OCI-LY7 (cell line): ENCODE data around the gene GYPA. TPM values are rescaled to one million over a fixed set of nuclear protein-coding genes. Genes with fewer than 3 reads are reported as not detected.
"Not testable (repeated sequence)": the region's sequence is repeated elsewhere in the genome, so short reads cannot be mapped to it uniquely, and the experiment has no call there.

ENCODE experiments used
- BruUV-seq: library from RNA; stranded (reverse); fragments of 400-500 nt; replicated peaks from 2 replicates; lab custom pipeline; 2021; lab: Mats Ljungman, UMichigan
- CTCF ChIA-PET: fragments of 300-600 bp; sonication (Branson Sonifier 250); formaldehyde crosslinking; loops from one replicate; lab custom pipeline; 2022; ENCODE audit warnings: antibody characterized with exemption; ENCODE audit not compliant: unreplicated experiment; lab: Charles Lee
- POLR2A ChIA-PET: fragments of 300-600 bp; sonication (Branson Sonifier 250); formaldehyde crosslinking; loops from one replicate; lab custom pipeline; 2022; ENCODE audit warnings: antibody characterized with exemption; lab: Charles Lee
- DNase-seq: peaks from one replicate; pipeline ENCODE4 v3.0.0-alpha.2; 2015; ENCODE audit warnings: low spot score
- H2AFZ ChIP-seq: fragments of 200-600 bp; sonication (generic), shearing (Covaris generic); 2 replicates; pipeline ENCODE4 v1.6.1; 2014; ENCODE audit warnings: mild to moderate bottlenecking, antibody characterized with exemption, low read length, moderate library complexity
- H3K27ac ChIP-seq: fragments of 200-600 bp; sonication (generic); 2 replicates; pipeline ENCODE4 v1.5.1; 2014; ENCODE audit warnings: mixed run types, low read depth, mild to moderate bottlenecking, moderate library complexity, low read length, inconsistent platforms; ENCODE audit not compliant: poor library complexity, severe bottlenecking
- H3K36me3 ChIP-seq: fragments of 200-600 bp; sonication (generic); 2 replicates; pipeline ENCODE4 v1.6.1; 2014; ENCODE audit warnings: mild to moderate bottlenecking, antibody characterized with exemption, low read length, moderate library complexity, mixed read lengths; ENCODE audit not compliant: insufficient read depth
- H3K4me1 ChIP-seq: fragments of 200-600 bp; sonication (generic); 2 replicates; pipeline ENCODE4 v1.5.1; 2014; ENCODE audit warnings: mild to moderate bottlenecking, low read length; ENCODE audit not compliant: insufficient read depth, poor library complexity, severe bottlenecking
- H3K4me2 ChIP-seq: fragments of 200-600 bp; sonication (generic); 2 replicates; pipeline ENCODE4 v1.6.1; 2014; ENCODE audit warnings: mild to moderate bottlenecking, low read length
- H3K4me3 ChIP-seq: fragments of 200-600 bp; sonication (generic); 2 replicates; pipeline ENCODE4 v1.5.1; 2014; ENCODE audit warnings: mild to moderate bottlenecking, low read depth, low read length; ENCODE audit not compliant: poor library complexity, severe bottlenecking
- H3K79me2 ChIP-seq: fragments of 200-600 bp; sonication (generic); 2 replicates; pipeline ENCODE4 v1.6.1; 2016; ENCODE audit warnings: low read depth, mild to moderate bottlenecking, low read length, moderate library complexity, mixed read lengths; ENCODE audit not compliant: insufficient read depth
- H3K9me2 ChIP-seq: fragments of 200-600 bp; sonication (generic); 2 replicates; pipeline ENCODE4 v1.6.1; 2016; ENCODE audit warnings: mild to moderate bottlenecking, low read length, mixed read lengths; ENCODE audit not compliant: insufficient read depth
- H3K9me3 ChIP-seq: fragments of 200-600 bp; sonication (generic); 2 replicates; pipeline ENCODE4 v1.6.1; 2014; ENCODE audit warnings: mild to moderate bottlenecking, mixed run types, low read length, mixed read lengths
- H4K20me1 ChIP-seq: fragments of 200-600 bp; sonication (generic); 2 replicates; pipeline ENCODE4 v1.6.1; 2014; ENCODE audit warnings: mild to moderate bottlenecking, antibody characterized with exemption, low read length, moderate library complexity, mixed read lengths; ENCODE audit not compliant: insufficient read depth
- intact Hi-C: fragments of 100-400 bp; cut with micrococcal nuclease; formaldehyde crosslinking; loops from one replicate; pipeline ENCODE4 v1.10.0; 2022; ENCODE audit not compliant: unreplicated experiment
- total RNA-seq, 2 experiments: library from RNA; depleted of rRNA in 1 of 2; stranded (reverse); fragments of >200 nt in 1 of 2; shearing (Covaris generic) in 1 of 2; gene quantifications; 2 replicates each; pipeline ENCODE4 v1.2.3, GENCODE V29; 2014 to 2022

GYPA gene
- total RNA-seq, 2 experiments from 2014 or later = not detected

- H3K4me1 ChIP-seq, H3K9me2 ChIP-seq, POLR2A ChIA-PET, H3K4me3 ChIP-seq, H3K27ac ChIP-seq, H3K36me3 ChIP-seq, H3K79me2 ChIP-seq, CTCF ChIA-PET, H3K4me2 ChIP-seq, BruUV-seq, H2AFZ ChIP-seq, H4K20me1 ChIP-seq, DNase-seq, H3K9me3 ChIP-seq, intact Hi-C loops: not testable (repeated sequence)
These were observed 79.0 kb downstream of the GYPA start for GRCh38 chr4:144061556-144061955.

- H3K79me2 ChIP-seq, BruUV-seq, H3K36me3 ChIP-seq, POLR2A ChIA-PET, H3K9me3 ChIP-seq, H3K27ac ChIP-seq, H3K4me1 ChIP-seq, DNase-seq, CTCF ChIA-PET, H3K4me3 ChIP-seq, H3K4me2 ChIP-seq, H2AFZ ChIP-seq, intact Hi-C loops, H3K9me2 ChIP-seq, H4K20me1 ChIP-seq: not testable (repeated sequence)
These were observed 80.2 kb downstream of the GYPA start for GRCh38 chr4:144060234-144060859.

Other genes with a start within 250 kb of the GYPA start
- gene GYPE, start 235.2 kb downstream of the GYPA start, total RNA-seq (2014; rRNA removed; shearing (Covaris generic)) = not detected in 2 replicates
- not detected in 2 replicates for gene GYPE, start 235.2 kb downstream of the GYPA start, total RNA-seq (2022)
- not detected in 2 replicates for gene GYPB, start 121.3 kb downstream of the GYPA start, total RNA-seq (2014; rRNA removed; shearing (Covaris generic))
- not detected in 2 replicates for gene GYPB, start 121.3 kb downstream of the GYPA start, total RNA-seq (2022)